B cell (primary cell): ENCODE data around the gene PAK4.

ENCODE experiments used
- EZH2 ChIP-seq: IDR thresholded peaks from 2 replicates; pipeline ENCODE4 v1.6.1; 2012; ENCODE audit warnings: borderline replicate concordance, low read depth, mild to moderate bottlenecking, moderate library complexity, low read length; ENCODE audit not compliant: insufficient read depth, poor library complexity, severe bottlenecking
- TF ChIP-seq, protein P1 (sequence below): fragments of 200-600 bp; IDR thresholded peaks from one replicate; pipeline ENCODE4 v1.8.0; 2022; ENCODE audit warnings: antibody characterized with exemption, mild to moderate bottlenecking

DNA sequence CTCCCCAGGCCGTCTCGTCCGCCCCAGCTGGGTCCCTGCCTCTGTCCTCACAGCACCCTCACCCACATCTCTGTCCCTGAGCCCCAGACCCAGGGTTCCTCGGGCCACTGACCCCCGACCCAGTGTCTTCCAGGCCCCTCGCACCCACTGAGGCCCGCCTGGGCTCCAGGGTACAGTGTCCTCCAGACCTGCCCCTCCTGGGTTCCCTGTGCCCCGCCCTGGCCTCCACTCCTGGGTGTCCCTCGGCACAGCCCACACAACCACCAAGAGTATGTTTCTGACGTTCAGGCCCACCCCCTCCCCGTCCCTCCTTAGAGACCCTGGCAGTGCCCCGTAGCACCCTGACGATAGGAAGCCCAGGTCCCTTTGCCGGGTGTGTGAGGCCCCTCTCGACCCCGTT lies 48.6 kb downstream of the PAK4 start:
- TF ChIP-seq, protein P1, sequence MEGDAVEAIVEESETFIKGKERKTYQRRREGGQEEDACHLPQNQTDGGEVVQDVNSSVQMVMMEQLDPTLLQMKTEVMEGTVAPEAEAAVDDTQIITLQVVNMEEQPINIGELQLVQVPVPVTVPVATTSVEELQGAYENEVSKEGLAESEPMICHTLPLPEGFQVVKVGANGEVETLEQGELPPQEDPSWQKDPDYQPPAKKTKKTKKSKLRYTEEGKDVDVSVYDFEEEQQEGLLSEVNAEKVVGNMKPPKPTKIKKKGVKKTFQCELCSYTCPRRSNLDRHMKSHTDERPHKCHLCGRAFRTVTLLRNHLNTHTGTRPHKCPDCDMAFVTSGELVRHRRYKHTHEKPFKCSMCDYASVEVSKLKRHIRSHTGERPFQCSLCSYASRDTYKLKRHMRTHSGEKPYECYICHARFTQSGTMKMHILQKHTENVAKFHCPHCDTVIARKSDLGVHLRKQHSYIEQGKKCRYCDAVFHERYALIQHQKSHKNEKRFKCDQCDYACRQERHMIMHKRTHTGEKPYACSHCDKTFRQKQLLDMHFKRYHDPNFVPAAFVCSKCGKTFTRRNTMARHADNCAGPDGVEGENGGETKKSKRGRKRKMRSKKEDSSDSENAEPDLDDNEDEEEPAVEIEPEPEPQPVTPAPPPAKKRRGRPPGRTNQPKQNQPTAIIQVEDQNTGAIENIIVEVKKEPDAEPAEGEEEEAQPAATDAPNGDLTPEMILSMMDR = no peak
- TF ChIP-seq EZH2 = no peak
